ENCODE data around the gene C15orf39.
"Not testable (repeated sequence)": the region's sequence is repeated elsewhere in the genome, so short reads cannot be mapped to it uniquely, and the experiment has no call there.

Gene C15orf39

DNA sequence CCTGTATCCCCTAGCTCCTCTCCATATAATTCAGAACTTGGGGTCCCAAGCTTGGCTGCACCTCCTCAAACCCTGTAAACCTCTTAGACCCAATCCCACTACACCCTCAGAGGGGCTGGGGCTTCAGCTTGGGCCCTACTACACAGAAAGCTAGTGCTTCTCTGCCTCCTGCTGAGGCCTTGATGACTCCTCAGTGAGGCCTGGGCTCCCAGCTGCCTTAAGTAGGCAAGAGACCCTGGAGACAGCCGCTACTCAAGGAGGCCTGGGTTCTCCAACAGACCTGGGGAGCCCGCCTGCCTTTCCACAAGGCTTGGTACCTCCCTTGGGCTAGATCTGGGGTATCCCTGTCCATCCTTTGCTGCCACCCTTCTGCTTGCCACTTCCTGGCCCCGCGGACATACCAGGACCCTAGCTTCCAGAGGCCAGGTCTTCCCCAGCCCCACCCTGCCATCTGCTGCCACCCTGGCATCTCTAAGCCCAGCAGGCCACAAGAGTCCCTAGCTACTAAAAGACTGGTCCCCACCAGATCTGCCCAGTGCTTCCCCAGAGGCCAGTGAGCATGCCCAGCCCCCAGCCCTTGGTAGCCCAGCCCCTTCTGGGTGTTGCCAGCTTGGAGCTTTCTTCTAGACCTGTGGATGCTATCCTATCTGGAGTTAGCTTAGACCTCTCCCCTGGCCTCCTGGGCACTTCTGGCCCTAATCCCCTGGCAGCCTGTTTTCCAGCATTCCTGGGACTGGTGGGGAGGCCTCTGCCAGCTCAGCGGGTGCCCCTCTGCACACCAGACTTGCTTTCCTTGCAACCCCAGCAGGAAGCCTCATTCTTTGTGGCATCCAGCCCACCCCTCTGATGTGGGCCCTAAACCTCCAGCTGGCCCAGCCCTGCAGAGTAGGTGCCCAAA lies 13.7 kb downstream of the C15orf39 start:
- no peak for DNase-seq (ENCODE audit: low spot score)
- TF ChIP-seq CTCF (IDR thresholded peaks at IDR 0.05; ENCODE audit: extremely low read depth, missing control alignments), result no peak

- no peak for DNase-seq (ENCODE audit: low spot score)
- TF ChIP-seq CTCF (IDR thresholded peaks at IDR 0.05; ENCODE audit: extremely low read depth, missing control alignments), result no peak
Measured at GRCh38 chr15:75217012-75217411, 15.3 kb downstream of the C15orf39 start.

DNA sequence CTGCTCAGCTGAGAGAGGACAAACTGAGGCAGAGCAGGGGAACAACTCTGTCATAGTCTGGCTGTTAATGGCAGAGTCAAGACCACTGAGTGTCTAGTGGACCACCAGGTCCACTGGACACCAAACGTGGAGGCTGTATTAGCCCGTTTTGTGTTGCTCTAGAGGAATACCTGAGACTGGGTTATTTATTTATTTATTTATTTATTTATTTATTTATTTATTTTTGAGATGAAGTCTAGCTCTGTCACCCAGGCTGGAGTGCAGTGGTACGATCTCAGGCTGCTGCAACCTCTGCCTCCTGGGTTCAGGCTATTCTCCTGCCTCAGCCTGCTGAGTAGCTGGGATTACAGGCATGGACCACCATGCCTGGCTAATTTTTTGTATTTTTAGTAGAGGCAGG lies 15.9 kb downstream of the C15orf39 start:
- not testable (repeated sequence) for DNase-seq (ENCODE audit: low spot score)

DNA sequence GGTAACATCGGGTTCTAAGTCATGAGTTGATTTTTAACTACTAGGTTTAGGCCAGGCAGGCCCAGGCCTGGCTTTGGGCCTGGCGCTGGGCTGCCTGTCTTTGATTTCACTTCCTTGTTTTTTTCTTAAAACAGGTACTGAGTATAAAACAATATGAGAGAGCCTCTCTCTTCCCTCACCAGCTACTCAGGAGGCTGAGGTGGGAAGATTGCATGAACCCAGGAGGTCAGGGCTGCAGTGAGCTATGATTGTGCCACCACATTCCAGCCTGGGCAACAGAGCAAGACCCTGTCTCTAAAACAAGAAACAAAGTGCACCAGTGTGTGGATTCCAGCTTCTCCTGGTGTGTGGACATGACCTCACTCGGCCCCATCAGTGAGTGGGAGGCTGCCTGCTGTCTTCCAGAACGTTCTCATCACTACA lies 17.8 kb downstream of the C15orf39 start:
- DNase-seq (ENCODE audit: low spot score), result not testable (repeated sequence)

DNA sequence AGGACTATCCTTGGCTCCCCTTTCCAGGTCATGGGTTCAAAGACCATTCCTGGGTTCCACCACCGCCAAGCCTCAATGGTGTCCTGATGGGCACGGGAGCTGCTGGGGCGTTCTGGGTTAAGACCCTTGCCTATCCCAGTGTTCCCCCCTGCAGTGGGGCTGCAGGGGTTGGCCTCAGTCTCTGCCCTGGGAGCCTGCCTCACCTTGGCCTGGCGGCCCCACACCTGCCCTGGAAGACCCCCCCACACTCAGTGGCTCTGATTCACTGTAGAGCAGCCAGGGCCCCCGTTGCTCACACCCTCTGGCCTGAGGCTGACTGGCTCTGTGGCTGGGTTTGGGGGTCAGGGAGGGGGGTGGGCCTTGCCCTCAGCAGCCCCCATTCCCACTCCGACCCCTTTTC lies 22.0 kb downstream of the C15orf39 start:
- no peak for TF ChIP-seq CTCF (IDR thresholded peaks at IDR 0.05; ENCODE audit: extremely low read depth, missing control alignments)
- DNase-seq (ENCODE audit: low spot score), result no peak

DNA sequence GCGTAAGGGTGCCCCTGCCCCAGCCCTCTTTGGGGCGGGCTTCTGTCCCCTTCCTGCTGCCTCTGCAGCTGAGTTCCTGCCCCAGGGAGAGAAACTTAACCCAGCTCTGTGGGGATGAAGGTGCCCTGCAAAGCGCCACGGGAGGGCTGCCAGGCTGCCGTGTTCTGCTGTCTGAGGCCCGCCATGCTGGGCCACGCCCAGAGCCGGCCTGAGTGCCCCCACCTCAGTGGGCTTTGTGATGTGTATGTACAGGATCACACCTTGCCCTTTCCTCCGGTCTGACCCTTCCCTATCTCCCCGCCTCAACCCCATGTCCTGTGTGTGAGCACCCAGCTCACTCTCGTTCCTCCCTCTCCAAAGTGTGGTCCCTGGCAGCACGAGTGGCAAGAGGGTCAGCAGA lies 22.6 kb downstream of the C15orf39 start:
- no peak for DNase-seq (ENCODE audit: low spot score)

DNA sequence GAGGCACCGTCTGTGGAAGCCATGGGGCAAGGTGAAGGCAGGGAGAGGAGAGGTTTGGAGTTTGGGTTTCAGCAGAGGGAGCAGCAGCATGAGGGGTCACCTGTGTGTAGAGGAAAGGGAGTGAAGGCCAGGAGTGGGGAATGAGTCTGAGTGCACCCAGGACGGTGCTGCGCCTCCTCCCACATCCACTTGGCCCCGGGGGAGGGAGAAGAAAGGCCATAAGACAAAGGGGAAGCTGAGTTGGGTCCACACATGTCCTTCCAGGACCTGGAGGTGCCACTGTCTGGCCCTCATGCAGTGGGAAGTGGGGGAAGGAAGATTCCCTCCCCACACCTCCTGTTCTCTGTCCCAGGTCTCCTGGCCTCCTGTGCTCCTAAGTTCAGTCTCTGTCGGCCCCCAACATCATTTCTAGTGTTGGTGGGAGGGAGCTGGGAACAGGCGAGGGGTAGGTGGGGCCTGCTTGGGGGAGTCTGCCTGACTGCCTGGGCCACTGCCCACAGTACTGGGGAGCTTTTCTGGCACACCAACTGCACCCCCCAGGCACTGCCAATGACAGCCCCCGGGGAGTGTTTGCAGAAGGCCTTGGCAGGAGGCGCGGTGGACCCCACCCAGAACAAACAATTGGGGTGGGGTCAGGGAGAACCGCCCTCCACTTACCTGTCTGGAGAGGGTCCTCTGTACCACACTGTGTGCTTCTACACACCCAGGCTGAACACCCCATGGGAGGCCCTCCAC lies 23.6 kb downstream of the C15orf39 start:
- not testable (repeated sequence) for DNase-seq (ENCODE audit: low spot score)

More for the DNA sequence above, 22.6 kb downstream of the C15orf39 start:
- no peak for TF ChIP-seq CTCF (IDR thresholded peaks at IDR 0.05; ENCODE audit: extremely low read depth, missing control alignments)

DNA sequence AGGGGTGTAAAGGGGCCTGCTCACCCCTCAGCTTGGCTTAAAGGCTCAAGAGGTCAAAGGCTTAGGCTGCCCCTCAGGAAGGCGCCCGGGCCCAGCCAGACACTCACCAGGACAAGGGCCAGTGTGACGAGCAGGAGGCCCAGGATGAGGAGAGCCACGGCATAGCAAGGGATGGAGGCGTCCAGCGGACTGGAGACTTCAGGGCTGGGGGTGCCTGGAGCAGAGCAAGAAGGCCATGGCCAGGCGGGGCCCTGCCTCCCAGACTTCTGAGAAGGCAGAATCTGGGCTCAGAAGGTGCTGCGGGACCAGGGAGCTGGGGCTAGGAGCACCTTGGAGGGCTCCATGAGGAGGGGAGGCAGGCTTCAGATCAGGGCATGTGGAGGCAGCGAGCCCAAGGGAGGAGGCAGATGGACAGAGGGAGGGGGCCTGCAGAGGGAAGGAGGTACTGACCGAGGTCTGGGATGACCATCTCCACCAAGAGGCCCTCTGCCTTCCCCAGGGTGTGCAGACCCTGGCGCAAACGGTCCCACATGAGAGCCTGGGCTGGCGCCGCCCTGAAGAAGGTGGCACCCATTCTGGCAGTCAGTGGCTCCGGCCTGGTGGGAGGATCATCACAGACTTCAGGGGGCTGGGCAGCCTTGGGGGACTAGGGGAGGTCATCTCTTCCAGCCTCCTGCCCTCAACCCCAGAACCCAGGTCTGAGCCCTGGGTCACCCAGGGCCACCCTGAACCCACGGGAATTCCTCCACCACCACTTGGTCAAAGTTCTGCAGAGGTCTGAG lies 24.5 kb downstream of the C15orf39 start:
- TF ChIP-seq CTCF (IDR thresholded peaks at IDR 0.05; ENCODE audit: extremely low read depth, missing control alignments), result no peak
- DNase-seq (ENCODE audit: low spot score), result no peak

GRCh38 chr15:75227112-75227511 lies 25.4 kb downstream of the C15orf39 start:
- not testable (repeated sequence) for DNase-seq (ENCODE audit: low spot score)

Measured in GM20000 (cell line).